Activated CD8-positive, alpha-beta memory T cell treated with anti-CD3 and anti-CD28 coated beads for 1 hour (primary cell): ENCODE results near the gene CALML3.

ENCODE experiments used
- DNase-seq, 2 donors: peaks; one replicate each; pipeline ENCODE4 v3.0.0-alpha.2; 2020; ENCODE audit warnings: low read depth in 1 of 2; ENCODE audit errors: extremely low read depth in 1 of 2

Gene CALML3

GRCh38 chr10:5537684-5538083, 12.9 kb downstream of the CALML3 start:
- no peak for DNase-seq

DNA sequence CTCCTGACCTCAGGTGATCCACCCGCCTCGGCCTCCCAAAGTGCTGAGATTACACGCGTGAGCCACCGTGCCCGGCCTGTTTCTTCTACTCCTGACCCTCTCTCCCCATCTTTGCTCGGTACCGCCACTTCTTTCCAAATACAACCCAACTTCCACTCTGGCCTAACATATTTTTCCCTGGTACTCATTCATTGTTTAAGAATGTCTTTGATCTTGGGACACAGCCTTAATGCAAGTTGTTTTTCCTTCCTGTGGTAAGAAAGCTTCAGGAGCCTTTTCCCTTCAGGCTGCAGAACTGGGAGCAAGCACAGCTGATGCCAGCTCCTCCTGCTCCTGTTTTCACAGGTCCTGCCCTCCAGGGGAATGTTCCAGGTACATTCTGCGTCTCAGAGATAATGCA, 13.7 kb downstream of the CALML3 start:
- no peak for DNase-seq

GRCh38 chr10:5538892-5539651, 14.3 kb downstream of the CALML3 start:
- no peak for DNase-seq

GRCh38 chr10:5540080-5540479, 15.3 kb downstream of the CALML3 start:
- no peak for DNase-seq

GRCh38 chr10:5540891-5541290, 16.1 kb downstream of the CALML3 start:
- no peak for DNase-seq

DNA sequence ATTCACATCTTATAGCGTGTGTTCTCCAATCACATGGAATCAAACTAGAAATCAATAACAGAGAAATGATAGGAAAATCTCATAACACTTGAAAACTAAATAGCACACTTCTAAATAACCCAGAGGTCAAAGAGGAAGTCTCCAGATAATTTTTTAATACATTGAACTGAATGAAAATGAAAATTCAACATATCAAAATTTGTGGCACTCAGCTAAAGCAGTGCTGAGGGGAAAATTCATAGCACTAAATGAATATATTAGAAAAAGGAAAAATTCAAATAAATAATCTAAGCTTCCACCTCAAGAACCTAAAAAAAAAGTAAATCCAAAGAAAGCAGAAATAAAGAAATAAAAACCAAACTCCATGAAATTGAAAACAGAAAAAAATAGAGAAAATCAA, 17.3 kb downstream of the CALML3 start:
- no peak for DNase-seq

GRCh38 chr10:5543623-5544022, 18.9 kb downstream of the CALML3 start:
- no peak for DNase-seq

DNA sequence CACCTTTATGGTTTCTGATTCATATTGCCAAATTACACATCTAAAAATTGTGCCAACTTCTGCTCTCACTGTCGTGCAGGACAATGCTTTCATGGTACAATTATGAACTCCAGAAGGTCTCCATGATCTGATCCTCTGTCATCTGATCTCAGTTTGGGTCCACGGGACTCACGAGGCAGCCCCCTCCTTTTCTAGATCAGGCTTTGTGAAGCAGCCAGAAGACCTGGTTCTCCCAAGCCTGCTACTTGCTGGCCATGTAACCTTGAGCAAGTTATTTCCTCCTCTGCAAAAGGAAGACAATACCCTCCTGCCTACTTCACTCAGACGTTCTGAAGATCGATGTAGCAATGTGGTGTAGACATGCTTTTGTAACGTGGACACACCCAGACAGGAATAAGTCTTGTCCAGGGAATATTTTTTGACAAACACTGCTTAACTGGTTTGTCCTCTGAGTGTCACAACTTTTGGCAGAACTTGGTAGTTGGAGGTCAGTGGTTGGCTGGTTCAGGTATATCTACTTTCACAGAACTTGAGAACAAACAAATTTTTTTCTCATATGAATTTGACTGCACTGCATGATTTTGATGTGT, 19.6 kb downstream of the CALML3 start:
- DNase-seq, result no peak

GRCh38 chr10:5545011-5545410, 20.2 kb downstream of the CALML3 start:
- DNase-seq, result no peak

GRCh38 chr10:5545426-5545777, 20.6 kb downstream of the CALML3 start:
- DNase-seq, result no peak

DNA sequence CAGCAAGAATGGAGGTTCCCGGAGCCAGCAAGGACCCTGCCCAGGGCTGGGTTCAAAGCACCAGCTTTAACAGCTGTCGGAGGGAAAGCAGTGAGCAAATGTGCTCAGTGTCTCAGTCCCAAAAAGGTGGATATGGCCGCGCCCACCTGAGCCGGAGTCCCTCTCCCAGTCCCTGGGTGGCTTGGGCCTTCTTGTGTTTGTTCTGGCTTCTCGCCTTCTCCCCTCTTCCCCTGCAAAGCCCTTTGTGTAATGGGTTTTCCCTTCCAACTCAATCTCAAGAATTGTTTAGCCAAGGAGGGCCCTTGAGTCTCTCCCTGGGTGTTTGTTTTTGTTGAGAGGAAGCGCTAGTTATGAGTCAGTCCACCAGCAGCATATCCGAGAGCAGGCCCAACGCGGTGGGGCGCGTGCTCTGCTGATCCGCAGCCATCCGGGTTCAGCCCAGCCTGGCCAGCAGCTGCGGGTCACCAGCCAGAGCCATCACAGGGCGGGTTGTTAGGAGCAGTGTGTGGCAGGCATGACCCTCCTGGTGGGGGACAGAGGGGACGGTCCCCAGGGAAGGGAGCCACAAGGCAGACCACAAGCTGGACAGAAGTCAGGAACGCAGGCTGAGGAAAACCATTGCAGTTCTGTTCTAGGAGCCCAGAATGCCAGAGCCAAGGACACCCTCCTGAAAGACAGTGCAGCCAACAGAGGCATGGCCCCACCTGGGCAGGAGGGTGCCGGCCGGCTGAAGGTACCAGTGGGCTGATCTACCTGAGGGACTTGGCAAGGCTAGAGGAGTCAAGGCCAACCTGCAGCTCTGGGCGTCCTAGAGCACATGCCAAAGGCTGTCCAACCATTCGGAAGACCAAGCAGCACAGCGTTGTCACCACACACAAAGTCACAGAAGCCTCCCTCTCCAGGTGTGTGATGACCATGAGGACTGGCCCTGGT, 21.3 kb downstream of the CALML3 start:
- DNase-seq, result no peak

GRCh38 chr10:5546891-5547680, 22.3 kb downstream of the CALML3 start:
- no peak for DNase-seq

DNA sequence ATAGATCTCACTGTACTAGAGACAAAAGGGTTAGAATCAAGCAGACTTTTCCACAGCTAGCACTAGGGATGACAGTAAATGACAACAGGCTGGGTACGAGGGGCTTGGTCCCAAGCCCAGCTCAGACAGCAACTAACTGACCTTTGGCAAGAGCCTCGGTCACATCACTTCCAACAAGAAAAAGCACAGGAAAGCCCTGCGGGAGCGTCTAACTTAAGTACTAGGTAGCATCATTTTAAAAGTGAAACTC, 22.8 kb downstream of the CALML3 start:
- DNase-seq, result no peak

- no peak for DNase-seq
These were observed 23.3 kb downstream of the CALML3 start for GRCh38 chr10:5547931-5548660.

DNA sequence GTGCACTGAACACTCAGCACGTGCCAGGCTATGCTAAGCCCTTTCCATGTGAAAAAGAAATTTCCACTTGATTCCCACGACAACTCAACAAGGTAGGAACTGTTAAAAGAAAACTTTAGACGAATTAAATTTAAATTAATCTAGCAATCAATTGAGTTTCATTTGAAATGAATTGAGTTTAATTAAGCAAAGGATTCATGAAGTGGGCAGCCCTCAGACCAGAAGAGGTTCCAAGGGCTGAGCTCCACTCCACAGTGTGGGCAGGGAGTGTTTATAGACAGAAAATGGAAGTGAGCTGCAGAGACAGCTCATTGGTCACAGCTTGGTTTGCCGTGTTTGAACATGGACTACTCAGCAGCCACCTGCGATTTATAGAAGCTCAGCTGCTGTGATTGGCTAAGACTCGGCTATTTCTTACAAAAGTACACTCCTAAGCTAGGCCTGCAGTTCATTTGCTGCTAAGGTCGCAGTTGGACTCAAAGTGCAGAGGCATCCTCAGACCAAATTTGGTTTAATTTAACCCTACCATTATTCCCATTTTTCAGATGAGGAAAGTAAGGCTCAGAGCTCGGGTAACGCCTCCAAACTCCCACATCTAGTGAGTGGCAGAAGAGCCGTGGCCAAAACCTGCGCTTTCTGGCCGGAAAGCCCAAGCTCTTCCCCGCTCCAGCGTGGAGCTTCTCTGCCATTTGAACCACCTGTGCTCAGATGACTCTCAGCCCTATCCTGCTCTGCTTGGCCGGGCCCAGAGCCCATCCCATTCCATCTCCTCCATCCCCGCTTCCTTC, 24.9 kb downstream of the CALML3 start:
- DNase-seq, result no peak

GRCh38 chr10:5550250-5550545, 25.4 kb downstream of the CALML3 start:
- DNase-seq, result no peak

- DNase-seq, result no peak
These were observed 26.1 kb downstream of the CALML3 start for GRCh38 chr10:5550621-5551530.

GRCh38 chr10:5551531-5552375, 27.0 kb downstream of the CALML3 start:
- no peak for DNase-seq
